Measurements from ENCODE around the gene RTP1.

RTP1 gene

GRCh38 chr3:187243933-187244524, 46.7 kb downstream of the RTP1 start:
- peaks cover 7 to 9% of the 10 kb centered on the region in 2 donors for H3K9me3 Mint-ChIP-seq
- H3K4me1 Mint-ChIP-seq: peaks cover 20% of the 10 kb centered on the region
- H3K4me3 Mint-ChIP-seq: no peak overlapping the region
- ATAC-seq: no peak
- no peak overlapping the region for H3K27ac Mint-ChIP-seq
- no peaks in the 10 kb centered on the region for H3K27me3 Mint-ChIP-seq
- DNase-seq: no peak

- Mint-ChIP-seq H3K27me3 (peaks cover 7% of the 10 kb centered on the region), H3K9me3 (no peaks in the 10 kb centered on the region), H3K4me3 (no peak overlapping the region), H3K27ac (no peak overlapping the region), H3K4me1 (peaks cover 20% of the 10 kb centered on the region)
- no peak for ATAC-seq
- no peak for DNase-seq
Measured at GRCh38 chr3:187247398-187247797, 50.1 kb downstream of the RTP1 start.
